RKO (cell line): ENCODE measurements around the gene FRMD1.

ENCODE experiments used
- DNase-seq: peaks from one replicate; pipeline ENCODE4 v3.0.0-alpha.2; 2016; ENCODE audit warnings: low spot score

Gene FRMD1

DNA sequence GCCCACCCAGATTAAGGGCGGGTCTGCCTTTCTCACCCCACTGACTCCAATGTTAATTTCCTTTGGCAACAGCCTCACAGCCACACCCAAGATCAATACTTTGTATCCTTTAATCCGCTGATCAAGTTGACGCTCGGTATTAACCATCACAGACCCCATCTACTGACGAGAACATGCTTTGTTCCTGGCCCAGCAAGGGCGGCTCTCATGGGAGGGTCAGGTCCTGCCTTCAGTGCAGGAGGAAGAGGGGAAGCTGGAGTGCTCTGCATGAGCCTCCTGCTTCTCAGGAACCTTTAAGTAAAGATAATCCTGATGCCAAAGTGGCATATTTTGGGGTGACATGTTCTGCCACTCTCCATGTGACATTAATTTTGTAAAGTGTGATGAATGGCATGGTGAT is 73.2 kb downstream of the FRMD1 start:
- DNase-seq = no peak

DNA sequence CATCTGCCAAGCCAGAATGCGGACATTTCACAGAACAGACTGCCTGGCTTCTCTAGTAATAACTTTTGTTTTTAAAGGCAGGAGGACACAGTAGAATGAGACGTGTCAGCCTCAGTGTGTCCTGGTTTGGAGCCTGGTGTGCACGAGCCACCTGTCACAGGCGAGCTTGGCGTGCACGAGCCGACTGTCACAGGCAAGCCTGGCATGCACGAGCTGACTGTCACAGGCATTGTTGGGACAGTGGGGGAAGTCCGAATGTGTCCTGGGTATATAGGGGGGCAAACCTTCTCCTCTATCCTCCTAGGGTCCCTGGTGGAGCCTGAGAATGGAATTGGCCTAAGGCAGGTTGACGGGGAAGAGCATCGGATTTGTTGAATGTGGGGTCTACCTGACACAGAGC is 74.1 kb downstream of the FRMD1 start:
- DNase-seq = no peak

DNA sequence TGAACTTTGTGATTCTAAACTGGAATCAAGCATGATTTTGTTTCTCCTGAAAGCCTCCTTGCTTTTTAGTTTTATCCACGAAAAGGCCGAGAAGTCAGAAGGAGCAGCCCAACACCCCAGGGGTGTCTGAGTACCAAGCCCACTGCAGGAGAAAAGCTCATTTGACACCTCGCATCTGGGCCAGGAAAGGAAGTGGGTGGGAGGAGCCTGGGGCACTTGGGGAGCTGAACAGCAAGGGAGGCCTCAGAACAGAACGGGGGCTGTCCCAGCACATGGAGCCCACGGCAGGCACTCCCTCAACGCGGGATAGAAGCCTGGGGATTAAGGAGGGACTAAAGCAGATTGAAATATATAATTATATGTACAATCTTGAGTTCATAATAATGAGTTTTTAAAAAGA is 75.0 kb downstream of the FRMD1 start:
- no peak for DNase-seq
